Nephron progenitor cell (in vitro differentiated cells): ENCODE data around the gene ZNF367.

ENCODE experiments used
- DNase-seq: peaks from one replicate; pipeline ENCODE4 v3.0.0; 2021
- H3K27ac Mint-ChIP-seq: 2 replicates; pipeline ENCODE4 v1.8.0; 2021; ENCODE audit warnings: mild to moderate bottlenecking, moderate library complexity, mixed read lengths
- H3K27me3 Mint-ChIP-seq: 2 replicates; pipeline ENCODE4 v1.8.0; 2021; ENCODE audit warnings: mild to moderate bottlenecking, low read depth, mixed read lengths; ENCODE audit not compliant: poor library complexity
- H3K36me3 Mint-ChIP-seq: 2 replicates; pipeline ENCODE4 v1.8.0; 2021; ENCODE audit warnings: low read depth, mixed read lengths
- H3K4me1 Mint-ChIP-seq: 2 replicates; pipeline ENCODE4 v1.8.0; 2021; ENCODE audit warnings: mixed read lengths
- H3K4me3 Mint-ChIP-seq: 2 replicates; pipeline ENCODE4 v1.8.0; 2021; ENCODE audit warnings: mild to moderate bottlenecking, moderate library complexity, mixed read lengths
- H3K9me3 Mint-ChIP-seq: 2 replicates; pipeline ENCODE4 v1.8.0; 2021; ENCODE audit warnings: mild to moderate bottlenecking, moderate library complexity, mixed read lengths
- CTCF ChIP-seq: fragments of 200-600 bp; sonication (generic); IDR thresholded peaks from 2 replicates; pipeline ENCODE4 v1.5.0; 2021; ENCODE audit warnings: antibody characterized with exemption

Gene ZNF367

GRCh38 chr9:96460470-96460869, 42.3 kb upstream of the ZNF367 start:
- Mint-ChIP-seq H3K4me3 (no peak overlapping the region), H3K27ac (no peak overlapping the region), H3K27me3 (no peaks in the 10 kb centered on the region), H3K9me3 (no peaks in the 10 kb centered on the region), H3K4me1 (peaks cover 44% of the 10 kb centered on the region), H3K36me3 (peaks cover 24% of the 10 kb centered on the region)
- no peak for TF ChIP-seq CTCF
- no peak for DNase-seq

- peaks cover 19% of the 10 kb centered on the region for H3K36me3 Mint-ChIP-seq
- H3K4me3 Mint-ChIP-seq: no peak overlapping the region
- peaks cover 37% of the 10 kb centered on the region for H3K4me1 Mint-ChIP-seq
- TF ChIP-seq CTCF: no peak
- no peak overlapping the region for H3K27ac Mint-ChIP-seq
- H3K9me3 Mint-ChIP-seq: no peaks in the 10 kb centered on the region
- H3K27me3 Mint-ChIP-seq: no peaks in the 10 kb centered on the region
- no peak for DNase-seq
These were observed 41.3 kb upstream of the ZNF367 start for GRCh38 chr9:96459268-96460007.

GRCh38 chr9:96458226-96458625, 40.1 kb upstream of the ZNF367 start:
- DNase-seq: no peak
- Mint-ChIP-seq H3K4me3 (no peak overlapping the region), H3K4me1 (peaks cover 31% of the 10 kb centered on the region), H3K36me3 (peaks cover 19% of the 10 kb centered on the region), H3K27me3 (no peaks in the 10 kb centered on the region), H3K9me3 (no peaks in the 10 kb centered on the region), H3K27ac (peak overlapping the region; percentile 81)
- no peak for TF ChIP-seq CTCF

DNA sequence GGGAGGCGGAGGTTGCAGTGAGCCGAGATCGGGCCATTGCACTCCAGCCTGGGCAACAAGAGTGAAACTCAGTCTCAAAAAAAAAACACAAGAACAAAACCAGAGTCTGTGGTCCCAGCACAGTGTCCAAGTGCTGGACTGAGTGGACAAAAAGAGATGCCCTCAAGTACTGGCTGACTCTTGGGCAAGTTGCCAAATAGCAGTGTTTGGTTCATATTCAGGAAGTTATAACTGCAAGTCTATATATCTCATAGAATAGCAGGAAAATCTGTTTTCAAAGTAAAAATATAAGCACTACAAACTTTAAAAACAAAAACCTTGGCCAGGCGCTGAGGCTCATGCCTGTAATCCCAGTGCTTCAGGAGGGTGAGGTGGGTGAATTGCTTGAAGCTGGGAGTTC, 39.1 kb upstream of the ZNF367 start:
- H3K27ac Mint-ChIP-seq: no peak overlapping the region
- no peak for TF ChIP-seq CTCF
- DNase-seq: no peak

DNA sequence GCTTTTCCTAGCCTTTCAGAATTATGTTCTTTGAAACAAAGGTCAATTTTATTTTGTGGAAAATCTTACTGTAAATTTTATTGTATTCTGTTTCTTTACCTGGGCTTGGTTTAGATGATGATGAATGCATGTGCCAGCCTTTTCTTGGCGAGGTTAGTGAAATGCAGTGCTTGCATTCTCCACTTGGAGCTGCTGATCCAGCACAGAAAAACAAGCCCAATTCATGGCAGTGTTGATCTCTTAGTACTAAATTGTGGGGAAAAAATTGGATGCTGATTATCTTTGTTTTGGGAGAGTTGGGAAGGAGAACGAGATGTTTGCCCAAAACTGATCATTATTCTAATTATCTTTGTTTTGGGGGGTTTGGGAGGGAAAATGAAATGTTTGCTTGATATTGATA, 35.5 kb upstream of the ZNF367 start:
- Mint-ChIP-seq H3K27ac (no peak overlapping the region), H3K4me3 (no peak overlapping the region), H3K36me3 (peaks cover 5% of the 10 kb centered on the region), H3K4me1 (peaks cover 28% of the 10 kb centered on the region), H3K9me3 (no peaks in the 10 kb centered on the region), H3K27me3 (peaks cover 8% of the 10 kb centered on the region)
- TF ChIP-seq CTCF: peak; percentile 36
- DNase-seq: no peak

More for the DNA sequence above, 39.1 kb upstream of the ZNF367 start:
- peaks cover 29% of the 10 kb centered on the region for H3K4me1 Mint-ChIP-seq
- H3K4me3 Mint-ChIP-seq: no peak overlapping the region
- H3K27me3 Mint-ChIP-seq: no peaks in the 10 kb centered on the region
- no peaks in the 10 kb centered on the region for H3K9me3 Mint-ChIP-seq
- H3K36me3 Mint-ChIP-seq: peaks cover 19% of the 10 kb centered on the region
